Limb (tissue), 2 donors: ENCODE measurements around the gene CSAG1.
"Not testable (repeated sequence)": the region's sequence is repeated elsewhere in the genome, so short reads cannot be mapped to it uniquely, and the experiment has no call there.

ENCODE experiments used
- DNase-seq, 2 donors: peaks; one replicate each; pipeline ENCODE4 v3.0.0-alpha.2; 2016; ENCODE audit errors: extremely low spot score in 2 of 2

CSAG1 gene, protein sequence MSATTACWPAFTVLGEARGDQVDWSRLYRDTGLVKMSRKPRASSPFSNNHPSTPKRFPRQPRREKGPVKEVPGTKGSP

DNA sequence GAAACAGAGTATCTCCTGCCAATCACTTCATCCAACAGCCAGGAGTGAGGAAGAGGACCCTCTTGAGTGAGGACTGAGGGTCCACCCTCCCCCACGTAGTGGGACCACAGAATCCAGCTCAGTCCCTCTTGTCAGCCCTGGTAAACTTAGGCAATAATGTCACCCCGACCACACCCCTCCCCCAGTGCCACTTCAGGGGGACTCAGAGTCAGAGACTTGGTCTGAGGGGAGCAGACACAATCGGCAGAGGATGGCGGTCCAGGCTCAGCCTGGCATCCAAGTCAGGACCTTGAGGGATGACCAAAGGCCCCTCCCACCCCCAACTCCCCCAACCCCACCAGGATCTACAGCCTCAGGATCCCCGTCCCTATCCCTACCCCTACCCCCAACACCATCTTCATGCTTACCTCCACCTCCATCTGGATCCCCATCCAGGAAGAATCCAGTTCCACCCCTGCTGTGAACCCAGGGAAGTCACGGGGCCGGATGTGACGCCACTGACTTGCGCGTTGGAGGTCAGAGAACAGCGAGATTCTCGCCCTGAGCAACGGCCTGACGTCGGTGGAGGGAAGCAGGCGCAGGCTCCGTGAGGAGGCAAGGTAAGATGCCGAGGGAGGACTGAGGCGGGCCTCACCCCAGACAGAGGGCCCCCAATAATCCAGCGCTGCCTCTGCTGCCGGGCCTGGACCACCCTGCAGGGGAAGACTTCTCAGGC is at the start of gene CSAG1, which contains the start of gene MAGEA12:
Gene CSAG1 (minus strand): TSS at position 461 of the 715 bp plus-strand sequence. CDS start 1,261 bp downstream, outside the sequence.
Gene MAGEA12 (plus strand): TSS at position 497 of the 715 bp plus-strand sequence. CDS start 2,405 bp downstream, outside the sequence.
- DNase-seq = no peak

DNA sequence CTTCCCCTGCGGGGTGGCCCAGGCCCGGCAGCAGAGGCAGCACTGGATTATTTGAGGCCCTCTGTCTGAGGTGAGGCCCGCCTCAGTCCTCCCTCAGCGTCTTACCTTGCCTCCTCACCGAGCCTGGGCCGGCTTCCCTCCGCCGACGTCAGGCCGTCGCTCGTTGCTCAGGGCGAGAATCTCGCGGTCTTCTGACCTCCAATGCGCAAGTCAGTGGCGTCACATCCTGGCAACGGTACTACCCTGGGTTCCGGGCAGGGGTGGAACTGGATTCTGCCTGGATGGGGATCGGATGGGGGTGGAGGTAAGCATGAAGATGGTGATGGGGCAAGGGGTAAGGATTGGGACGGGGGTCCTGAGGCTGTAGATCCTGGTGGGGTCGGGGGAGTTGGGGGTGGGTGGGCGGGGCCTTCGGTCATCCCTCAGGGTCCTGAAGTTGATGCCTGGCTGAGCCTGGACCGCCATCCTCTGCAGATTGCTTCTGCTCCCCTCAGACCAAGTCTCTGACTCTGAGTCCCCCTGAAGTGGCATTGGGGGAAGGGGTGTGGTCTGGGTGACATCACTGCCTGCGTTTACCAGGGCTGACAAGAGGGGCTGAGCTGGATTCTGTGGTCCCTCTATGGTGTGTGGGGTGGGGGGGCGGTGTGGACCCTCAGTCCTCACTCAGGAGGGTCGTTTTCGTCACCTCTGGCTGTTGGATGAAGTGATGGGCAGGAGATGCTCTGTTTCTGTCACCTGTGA is 36.2 kb upstream of the CSAG1 start, which contains the start of gene MAGEA6:
Gene MAGEA6 (minus strand): TSS at position 141 of the 741 bp plus-strand sequence. CDS start 2,039 bp downstream, outside the sequence.
- not testable (repeated sequence) for DNase-seq

DNA sequence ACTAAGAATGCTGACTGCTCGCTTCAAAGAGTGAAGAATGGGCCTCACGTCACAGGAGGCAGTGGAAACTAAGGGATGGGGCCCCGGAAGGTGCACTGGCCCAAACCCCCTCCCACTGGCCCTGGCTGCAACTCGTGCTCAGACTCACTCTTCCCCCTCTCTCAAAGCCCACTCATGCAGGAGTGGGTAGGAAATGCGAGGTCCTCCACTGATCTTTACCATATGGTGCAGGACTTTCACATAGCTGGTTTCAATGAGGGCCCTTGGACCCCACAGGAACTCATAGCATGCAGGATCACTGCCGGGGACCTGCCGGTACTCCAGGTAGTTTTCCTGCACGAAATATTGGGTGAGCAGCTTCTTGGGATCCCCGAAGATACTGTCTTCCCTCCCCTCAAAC is 33.0 kb upstream of the CSAG1 start:
- DNase-seq = not testable (repeated sequence)

DNA sequence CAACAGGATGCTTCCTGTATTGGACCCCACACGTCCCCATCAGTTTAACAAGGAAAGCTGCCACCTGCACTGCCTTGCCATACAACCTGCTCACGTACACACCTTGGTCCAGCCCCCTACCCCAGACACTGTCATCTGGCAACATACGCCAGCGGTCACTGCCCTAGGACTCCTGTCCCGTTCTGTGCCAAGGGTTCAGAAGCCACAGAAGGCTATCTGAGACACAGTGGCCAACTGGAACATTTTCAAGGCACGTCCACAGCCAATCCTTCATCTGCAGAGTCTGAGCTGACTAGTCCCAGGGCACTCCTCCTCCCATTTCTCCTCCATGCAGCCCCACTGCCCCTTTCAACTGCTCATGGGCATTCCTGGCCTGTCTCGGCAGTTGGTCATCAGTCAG is 28.1 kb upstream of the CSAG1 start:
- DNase-seq = not testable (repeated sequence)

DNA sequence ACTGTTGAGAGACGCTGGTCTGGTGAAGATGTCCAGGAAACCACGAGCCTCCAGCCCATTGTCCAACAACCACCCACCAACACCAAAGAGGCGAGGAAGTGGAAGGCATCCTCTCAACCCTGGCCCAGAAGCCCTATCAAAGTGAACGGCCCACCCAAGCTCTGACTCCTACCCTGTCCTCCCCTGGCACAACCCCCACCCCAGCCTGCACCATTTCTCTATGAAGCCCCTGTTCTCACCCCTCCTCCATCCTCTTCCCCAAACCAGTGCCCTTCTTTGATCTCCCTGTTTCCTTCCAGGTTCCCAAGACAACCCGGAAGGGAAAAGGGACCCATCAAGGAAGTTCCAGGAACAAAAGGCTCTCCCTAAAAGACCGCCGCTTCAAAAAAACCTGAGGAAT is 26.0 kb upstream of the CSAG1 start:
- not testable (repeated sequence) for DNase-seq

DNA sequence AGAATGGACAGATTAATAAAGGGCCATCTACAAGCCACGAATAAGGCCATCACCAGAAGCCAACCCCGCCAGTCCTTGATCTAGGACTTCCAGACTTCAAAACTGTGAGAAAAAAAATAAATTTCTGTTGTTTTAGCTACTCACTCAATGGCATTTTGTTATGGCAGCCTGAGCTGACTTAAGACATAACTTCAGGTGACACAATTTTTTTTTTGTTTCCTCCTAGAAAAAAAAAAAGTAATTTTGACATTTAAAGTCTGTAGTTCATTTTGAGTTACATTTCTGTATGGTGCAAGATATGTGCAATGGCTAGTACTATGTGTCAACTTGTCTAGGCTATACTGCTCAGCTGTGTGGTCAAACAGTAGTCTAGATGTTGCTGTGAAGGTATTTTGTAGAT is 25.4 kb upstream of the CSAG1 start, which contains the start of gene CSAG3:
Gene CSAG3 (plus strand): TSS at position 301 of the 400 bp plus-strand sequence.
- not testable (repeated sequence) for DNase-seq

DNA sequence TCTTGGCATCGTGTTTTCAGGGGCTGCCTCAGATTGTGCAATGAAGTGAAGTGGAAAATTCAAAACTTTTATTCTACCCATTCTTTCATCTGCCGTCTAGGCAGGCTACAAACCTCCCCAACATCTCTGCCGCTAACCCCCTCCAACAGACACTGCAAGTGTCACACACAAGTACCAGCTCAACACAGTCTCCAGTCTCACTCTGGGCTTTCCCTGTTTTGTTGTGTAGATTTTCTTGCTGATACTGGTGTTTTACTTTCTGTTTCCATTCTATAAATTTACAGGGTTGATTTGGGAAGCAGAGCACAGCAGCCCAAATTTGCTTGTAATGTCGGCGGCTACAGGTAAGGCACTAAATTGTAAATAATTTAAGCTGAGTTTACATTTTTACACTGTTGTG is 21.4 kb upstream of the CSAG1 start:
- DNase-seq = not testable (repeated sequence)

DNA sequence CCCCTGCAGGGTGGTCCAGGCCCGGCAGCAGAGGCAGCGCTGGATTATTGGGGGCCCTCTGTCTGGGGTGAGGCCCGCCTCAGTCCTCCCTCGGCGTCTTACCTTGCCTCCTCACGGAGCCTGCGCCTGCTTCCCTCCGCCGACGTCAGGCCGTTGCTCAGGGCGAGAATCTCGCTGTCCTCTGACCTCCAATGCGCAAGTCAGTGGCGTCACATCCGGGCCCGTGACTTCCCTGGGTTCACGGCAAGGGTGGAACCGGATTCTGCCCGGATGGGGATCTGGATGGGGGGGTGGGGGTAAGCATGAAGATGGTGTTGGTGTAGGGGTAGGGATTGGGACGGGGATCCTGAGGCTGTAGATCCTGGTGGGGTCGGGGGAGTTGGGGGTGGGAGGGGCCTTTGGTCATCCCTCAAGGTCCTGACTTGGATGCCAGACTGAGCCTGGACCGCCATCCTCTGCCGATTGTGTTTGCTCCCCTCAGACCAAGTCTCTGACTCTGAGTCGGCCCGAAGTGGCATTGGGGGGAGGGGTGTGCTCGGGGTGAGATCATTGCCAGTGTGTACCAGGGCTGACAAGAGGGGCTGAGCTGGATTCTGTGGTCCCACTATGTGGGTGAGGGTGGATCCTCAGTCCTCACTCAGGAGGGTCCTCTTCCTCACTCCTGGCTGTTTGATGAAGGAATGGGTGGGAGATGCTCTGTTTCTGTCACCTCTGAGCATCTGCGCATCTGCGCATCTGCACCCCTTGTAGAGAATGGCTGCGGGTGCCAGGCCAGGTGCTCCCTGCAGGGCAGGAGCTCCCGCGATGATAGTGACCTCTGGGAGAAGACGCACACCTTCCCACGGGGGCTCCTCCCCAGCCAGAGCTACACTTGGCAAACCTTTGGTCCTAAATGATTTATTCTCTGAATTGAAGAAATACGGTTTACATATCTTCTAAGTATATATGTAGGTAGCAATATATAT is 20.4 kb upstream of the CSAG1 start, which contains the start of gene MAGEA2:
Gene MAGEA2 (minus strand): TSS at position 157 of the 965 bp plus-strand sequence. CDS start 2,479 bp downstream, outside the sequence.
- not testable (repeated sequence) for DNase-seq

DNA sequence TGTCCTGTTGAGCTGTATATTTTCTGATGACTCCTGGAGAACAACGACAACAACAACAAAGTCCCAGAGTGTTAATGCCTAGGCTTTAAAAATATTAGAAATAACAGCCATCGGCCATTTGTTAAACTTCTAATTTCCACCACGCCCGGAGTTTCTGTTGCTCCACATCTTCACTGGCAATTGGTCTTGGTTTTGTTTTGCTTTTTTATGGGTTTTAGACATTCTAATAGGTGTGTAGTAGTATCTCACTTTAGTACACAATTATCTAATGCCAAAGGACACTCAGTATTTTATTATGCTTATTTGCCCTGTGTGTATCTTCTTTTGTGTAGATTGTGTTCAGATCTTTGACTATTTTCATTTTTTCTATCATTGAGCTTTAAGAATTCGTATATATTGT is 5.0 kb upstream of the CSAG1 start:
- no peak for DNase-seq

DNA sequence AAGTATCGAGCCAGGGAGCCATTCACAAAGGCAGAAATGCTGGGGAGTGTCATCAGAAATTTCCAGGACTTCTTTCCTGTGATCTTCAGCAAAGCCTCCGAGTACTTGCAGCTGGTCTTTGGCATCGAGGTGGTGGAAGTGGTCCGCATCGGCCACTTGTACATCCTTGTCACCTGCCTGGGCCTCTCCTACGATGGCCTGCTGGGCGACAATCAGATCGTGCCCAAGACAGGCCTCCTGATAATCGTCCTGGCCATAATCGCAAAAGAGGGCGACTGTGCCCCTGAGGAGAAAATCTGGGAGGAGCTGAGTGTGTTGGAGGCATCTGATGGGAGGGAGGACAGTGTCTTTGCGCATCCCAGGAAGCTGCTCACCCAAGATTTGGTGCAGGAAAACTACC is 3.0 kb upstream of the CSAG1 start:
- not testable (repeated sequence) for DNase-seq

DNA sequence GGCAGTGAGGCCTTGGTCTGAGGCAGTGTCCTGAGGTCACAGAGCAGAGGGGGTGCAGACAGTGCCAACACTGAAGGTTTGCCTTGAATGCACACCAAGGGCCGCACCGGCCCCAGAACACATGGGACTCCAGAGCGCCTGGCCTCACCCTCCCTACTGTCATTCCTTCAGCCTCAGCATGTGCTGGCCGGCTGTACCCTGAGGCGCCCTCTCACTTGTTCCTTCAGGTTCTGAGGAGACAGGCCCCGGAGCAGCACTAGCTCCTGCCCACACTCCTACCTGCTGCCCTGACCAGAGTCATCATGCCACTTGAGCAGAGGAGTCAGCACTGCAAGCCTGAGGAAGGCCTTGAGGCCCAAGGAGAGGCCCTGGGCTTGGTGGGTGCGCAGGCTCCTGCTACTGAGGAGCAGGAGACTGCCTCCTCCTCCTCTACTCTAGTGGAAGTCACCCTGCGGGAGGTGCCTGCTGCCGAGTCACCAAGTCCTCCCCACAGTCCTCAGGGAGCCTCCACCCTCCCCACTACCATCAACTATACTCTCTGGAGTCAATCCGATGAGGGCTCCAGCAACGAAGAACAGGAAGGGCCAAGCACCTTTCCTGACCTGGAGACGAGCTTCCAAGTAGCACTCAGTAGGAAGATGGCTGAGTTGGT is 2.5 kb upstream of the CSAG1 start:
- no peak for DNase-seq

DNA sequence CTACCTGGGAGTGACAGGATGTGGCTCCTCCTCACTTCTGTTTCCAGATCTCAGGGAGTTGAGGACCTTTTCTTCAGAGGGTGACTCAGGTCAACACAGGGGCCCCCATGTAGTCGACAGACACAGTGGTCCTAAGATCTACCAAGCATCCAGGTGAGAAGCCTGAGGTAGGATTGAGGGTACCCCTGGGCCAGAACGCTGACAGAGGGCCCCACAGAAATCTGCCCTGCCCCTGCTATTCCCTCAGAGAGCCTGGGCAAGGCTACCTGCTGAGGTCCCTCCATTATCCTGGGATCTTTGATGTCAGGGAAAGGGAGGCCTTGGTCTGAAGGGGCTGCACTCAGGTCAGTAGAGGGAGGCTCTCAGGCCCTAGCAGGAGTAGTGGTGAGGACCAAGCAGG is 1.6 kb upstream of the CSAG1 start:
- no peak for DNase-seq

DNA sequence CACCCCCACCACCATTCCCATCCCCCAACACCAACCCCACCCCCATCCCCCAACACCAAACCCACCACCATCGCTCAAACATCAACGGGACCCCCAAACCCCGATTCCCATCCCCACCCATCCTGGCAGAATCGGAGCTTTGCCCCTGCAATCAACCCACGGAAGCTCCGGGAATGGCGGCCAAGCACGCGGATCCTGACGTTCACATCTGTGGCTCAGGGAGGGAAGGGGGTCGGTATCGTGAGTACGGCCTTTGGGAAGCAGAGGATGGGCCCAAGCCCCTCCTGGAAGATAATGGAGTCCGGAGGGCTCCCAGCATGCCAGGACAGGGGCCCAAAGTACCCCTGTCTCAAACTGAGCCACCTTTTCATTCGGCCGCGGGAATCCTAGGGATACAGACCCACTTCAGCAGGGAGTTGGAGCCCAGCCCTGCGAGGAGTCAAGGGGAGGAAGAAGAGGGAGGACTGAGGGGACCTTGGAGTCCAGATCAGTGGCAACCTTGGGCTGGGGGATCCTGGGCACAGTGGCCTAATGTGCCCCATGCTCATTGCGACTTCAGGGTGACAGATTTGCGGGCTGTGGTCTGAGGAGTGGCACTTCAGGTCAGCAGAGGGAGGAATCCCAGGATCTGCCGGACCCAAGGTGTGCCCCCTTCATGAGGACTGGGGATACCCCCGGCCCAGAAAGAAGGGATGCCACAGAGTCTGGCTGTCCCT is 780 bp upstream of the CSAG1 start:
- not testable (repeated sequence) for DNase-seq

DNA sequence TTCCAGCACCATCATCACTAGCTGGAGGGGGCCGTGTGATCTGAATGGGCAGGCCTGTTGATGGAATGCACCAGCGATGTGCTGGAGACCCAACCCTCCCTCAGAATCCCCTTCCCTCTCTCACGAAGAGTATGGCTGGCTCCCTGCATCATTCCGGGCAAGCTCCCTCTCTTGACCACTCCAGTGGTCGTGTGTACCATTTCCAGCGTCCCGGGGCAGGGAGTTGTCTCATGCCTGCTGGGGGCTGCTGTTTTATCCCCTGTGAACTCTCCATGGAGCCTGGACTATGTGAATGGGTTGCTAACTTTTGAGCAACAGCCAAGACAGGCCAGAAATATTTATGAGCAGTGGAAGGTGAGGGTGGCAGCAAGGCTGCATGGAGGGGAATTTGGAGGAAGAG is 8.1 kb downstream of the CSAG1 start:
- DNase-seq = no peak

DNA sequence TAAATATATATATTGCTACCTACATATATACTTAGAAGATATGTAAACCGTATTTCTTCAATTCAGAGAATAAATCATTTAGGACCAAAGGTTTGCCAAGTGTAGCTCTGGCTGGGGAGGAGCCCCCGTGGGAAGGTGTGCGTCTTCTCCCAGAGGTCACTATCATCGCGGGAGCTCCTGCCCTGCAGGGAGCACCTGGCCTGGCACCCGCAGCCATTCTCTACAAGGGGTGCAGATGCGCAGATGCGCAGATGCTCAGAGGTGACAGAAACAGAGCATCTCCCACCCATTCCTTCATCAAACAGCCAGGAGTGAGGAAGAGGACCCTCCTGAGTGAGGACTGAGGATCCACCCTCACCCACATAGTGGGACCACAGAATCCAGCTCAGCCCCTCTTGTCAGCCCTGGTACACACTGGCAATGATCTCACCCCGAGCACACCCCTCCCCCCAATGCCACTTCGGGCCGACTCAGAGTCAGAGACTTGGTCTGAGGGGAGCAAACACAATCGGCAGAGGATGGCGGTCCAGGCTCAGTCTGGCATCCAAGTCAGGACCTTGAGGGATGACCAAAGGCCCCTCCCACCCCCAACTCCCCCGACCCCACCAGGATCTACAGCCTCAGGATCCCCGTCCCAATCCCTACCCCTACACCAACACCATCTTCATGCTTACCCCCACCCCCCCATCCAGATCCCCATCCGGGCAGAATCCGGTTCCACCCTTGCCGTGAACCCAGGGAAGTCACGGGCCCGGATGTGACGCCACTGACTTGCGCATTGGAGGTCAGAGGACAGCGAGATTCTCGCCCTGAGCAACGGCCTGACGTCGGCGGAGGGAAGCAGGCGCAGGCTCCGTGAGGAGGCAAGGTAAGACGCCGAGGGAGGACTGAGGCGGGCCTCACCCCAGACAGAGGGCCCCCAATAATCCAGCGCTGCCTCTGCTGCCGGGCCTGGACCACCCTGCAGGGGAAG is 19.4 kb downstream of the CSAG1 start, which contains the start of gene MAGEA2B:
Gene MAGEA2B (plus strand): TSS at position 814 of the 973 bp plus-strand sequence. CDS start 2,479 bp downstream, outside the sequence.
- DNase-seq = not testable (repeated sequence)

DNA sequence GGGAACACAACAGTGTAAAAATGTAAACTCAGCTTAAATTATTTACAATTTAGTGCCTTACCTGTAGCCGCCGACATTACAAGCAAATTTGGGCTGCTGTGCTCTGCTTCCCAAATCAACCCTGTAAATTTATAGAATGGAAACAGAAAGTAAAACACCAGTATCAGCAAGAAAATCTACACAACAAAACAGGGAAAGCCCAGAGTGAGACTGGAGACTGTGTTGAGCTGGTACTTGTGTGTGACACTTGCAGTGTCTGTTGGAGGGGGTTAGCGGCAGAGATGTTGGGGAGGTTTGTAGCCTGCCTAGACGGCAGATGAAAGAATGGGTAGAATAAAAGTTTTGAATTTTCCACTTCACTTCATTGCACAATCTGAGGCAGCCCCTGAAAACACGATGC is 20.3 kb downstream of the CSAG1 start:
- not testable (repeated sequence) for DNase-seq

DNA sequence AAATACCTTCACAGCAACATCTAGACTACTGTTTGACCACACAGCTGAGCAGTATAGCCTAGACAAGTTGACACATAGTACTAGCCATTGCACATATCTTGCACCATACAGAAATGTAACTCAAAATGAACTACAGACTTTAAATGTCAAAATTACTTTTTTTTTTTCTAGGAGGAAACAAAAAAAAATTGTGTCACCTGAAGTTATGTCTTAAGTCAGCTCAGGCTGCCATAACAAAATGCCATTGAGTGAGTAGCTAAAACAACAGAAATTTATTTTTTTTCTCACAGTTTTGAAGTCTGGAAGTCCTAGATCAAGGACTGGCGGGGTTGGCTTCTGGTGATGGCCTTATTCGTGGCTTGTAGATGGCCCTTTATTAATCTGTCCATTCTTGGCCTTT is 24.3 kb downstream of the CSAG1 start, which contains the start of gene CSAG2:
Gene CSAG2 (minus strand): TSS at position 101 of the 400 bp plus-strand sequence. CDS start 161 bp downstream, outside the sequence.
- not testable (repeated sequence) for DNase-seq

DNA sequence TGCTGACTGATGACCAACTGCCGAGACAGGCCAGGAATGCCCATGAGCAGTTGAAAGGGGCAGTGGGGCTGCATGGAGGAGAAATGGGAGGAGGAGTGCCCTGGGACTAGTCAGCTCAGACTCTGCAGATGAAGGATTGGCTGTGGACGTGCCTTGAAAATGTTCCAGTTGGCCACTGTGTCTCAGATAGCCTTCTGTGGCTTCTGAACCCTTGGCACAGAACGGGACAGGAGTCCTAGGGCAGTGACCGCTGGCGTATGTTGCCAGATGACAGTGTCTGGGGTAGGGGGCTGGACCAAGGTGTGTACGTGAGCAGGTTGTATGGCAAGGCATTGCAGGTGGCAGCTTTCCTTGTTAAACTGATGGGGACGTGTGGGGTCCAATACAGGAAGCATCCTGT is 27.0 kb downstream of the CSAG1 start:
- DNase-seq = not testable (repeated sequence)
